GM18511 (cell line): ENCODE results near the gene VSIG10L2.
"Not testable (repeated sequence)": the region's sequence is repeated elsewhere in the genome, so short reads cannot be mapped to it uniquely, and the experiment has no call there.

Experiments used
- ATAC-seq: cut with Tn5 transposase; IDR thresholded peaks from one replicate; pipeline ENCODE4 v1.9.1; 2021; ENCODE audit warnings: mild to moderate bottlenecking, moderate library complexity; ENCODE audit not compliant: unreplicated experiment

Gene VSIG10L2

GRCh38 chr11:125959511-125959910 lies 13.7 kb downstream of the VSIG10L2 start:
- ATAC-seq, result no peak

GRCh38 chr11:125959931-125960330 lies 14.1 kb downstream of the VSIG10L2 start:
- no peak for ATAC-seq

GRCh38 chr11:125960771-125961170 lies 14.9 kb downstream of the VSIG10L2 start:
- ATAC-seq, result no peak

- no peak for ATAC-seq
Measured at GRCh38 chr11:125967515-125967914, 21.7 kb downstream of the VSIG10L2 start.

- ATAC-seq, result no peak
Measured at GRCh38 chr11:125968354-125968753, 22.5 kb downstream of the VSIG10L2 start.

- no peak for ATAC-seq
Measured at GRCh38 chr11:125971618-125972017, 25.8 kb downstream of the VSIG10L2 start.

GRCh38 chr11:125974284-125974683 lies 28.4 kb downstream of the VSIG10L2 start:
- ATAC-seq, result no peak

GRCh38 chr11:125975634-125976033 lies 29.8 kb downstream of the VSIG10L2 start:
- no peak for ATAC-seq

- no peak for ATAC-seq
Measured at GRCh38 chr11:125976156-125976555, 30.3 kb downstream of the VSIG10L2 start.

- no peak for ATAC-seq
Measured at GRCh38 chr11:125977333-125977732, 31.5 kb downstream of the VSIG10L2 start.

- no peak for ATAC-seq
Measured at GRCh38 chr11:125978181-125978716, 32.4 kb downstream of the VSIG10L2 start.

- ATAC-seq, result no peak
Measured at GRCh38 chr11:125978778-125979407, 33.0 kb downstream of the VSIG10L2 start.

GRCh38 chr11:125979511-125979910 lies 33.7 kb downstream of the VSIG10L2 start:
- ATAC-seq, result no peak

- ATAC-seq, result no peak
Measured at GRCh38 chr11:125980436-125980835, 34.6 kb downstream of the VSIG10L2 start.

- ATAC-seq, result no peak
Measured at GRCh38 chr11:125982348-125982730, 36.5 kb downstream of the VSIG10L2 start.

GRCh38 chr11:125985956-125986355 lies 40.1 kb downstream of the VSIG10L2 start:
- not testable (repeated sequence) for ATAC-seq

GRCh38 chr11:125987066-125987641 lies 41.3 kb downstream of the VSIG10L2 start:
- ATAC-seq, result no peak

- no peak for ATAC-seq
Measured at GRCh38 chr11:125990244-125990643, 44.4 kb downstream of the VSIG10L2 start.

GRCh38 chr11:125992893-125993292 lies 47.0 kb downstream of the VSIG10L2 start:
- ATAC-seq, result no peak

GRCh38 chr11:125994509-125994908 lies 48.7 kb downstream of the VSIG10L2 start:
- ATAC-seq, result no peak

GRCh38 chr11:125995313-125995712 lies 49.5 kb downstream of the VSIG10L2 start:
- peak; percentile 82 for ATAC-seq

GRCh38 chr11:125998267-125998666 lies 52.4 kb downstream of the VSIG10L2 start:
- ATAC-seq, result no peak
